ENCODE measurements around the gene POLD3.
A peak's percentile ranks its signal among the peaks of the same experiment; 100 is the strongest.

POLD3 gene

DNA sequence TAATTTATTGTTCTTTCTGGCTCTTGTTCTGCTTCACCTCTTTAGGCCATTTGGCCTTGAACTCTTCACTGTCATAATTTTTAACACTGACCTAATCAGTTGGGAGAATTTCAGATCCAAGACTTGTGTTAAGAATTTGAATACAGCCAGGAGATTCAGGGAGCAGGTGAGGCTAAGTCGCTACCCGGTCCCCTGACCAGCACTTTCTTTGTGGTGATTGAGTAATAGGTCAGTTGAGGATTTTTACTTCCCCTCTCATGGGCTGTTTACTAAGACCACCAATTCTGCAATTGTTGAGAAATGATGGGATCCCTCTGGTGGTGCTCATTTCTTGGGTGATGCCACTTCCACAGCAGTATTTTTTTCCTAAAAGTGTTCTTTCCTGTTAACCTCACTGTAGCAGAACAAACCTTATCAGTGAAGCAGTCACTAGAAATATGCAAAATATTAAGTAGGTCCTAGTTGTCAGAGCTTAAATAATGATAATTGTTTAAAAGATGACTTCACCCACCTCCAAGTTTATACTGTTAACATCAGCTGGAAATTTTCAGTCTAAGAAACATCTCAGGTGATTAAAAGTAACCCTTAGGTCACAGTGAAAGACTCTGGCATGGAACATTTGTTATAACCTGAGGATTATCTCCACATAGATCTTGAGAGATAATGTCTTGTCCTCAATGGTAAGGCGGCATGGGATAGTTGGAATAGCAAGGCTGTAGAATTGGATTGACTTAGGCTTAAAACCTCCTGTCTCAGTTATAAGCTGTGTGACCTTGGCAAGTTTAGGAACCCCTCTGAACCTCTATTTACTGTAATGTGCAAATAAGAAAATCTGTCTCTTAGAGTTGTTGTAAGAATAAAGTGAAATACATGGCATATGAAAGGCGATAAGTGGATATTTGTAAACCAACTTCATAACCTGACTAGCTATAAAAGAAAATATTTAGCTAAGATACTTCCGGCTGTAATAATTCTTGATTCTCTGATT is 41.3 kb downstream of the POLD3 start:
- no peak overlapping the region for H3K4me2 ChIP-seq (ENCODE audit: low read length)
- no peaks in the 10 kb centered on the region for H4K20me1 ChIP-seq (ENCODE audit: insufficient read depth, low read length)
- TF ChIP-seq, protein P1, sequence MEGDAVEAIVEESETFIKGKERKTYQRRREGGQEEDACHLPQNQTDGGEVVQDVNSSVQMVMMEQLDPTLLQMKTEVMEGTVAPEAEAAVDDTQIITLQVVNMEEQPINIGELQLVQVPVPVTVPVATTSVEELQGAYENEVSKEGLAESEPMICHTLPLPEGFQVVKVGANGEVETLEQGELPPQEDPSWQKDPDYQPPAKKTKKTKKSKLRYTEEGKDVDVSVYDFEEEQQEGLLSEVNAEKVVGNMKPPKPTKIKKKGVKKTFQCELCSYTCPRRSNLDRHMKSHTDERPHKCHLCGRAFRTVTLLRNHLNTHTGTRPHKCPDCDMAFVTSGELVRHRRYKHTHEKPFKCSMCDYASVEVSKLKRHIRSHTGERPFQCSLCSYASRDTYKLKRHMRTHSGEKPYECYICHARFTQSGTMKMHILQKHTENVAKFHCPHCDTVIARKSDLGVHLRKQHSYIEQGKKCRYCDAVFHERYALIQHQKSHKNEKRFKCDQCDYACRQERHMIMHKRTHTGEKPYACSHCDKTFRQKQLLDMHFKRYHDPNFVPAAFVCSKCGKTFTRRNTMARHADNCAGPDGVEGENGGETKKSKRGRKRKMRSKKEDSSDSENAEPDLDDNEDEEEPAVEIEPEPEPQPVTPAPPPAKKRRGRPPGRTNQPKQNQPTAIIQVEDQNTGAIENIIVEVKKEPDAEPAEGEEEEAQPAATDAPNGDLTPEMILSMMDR (IDR thresholded peaks at IDR 0.05; ENCODE audit: low read depth, low read length): no peak
- TF ChIP-seq EZH2phosphoT487 (IDR thresholded peaks at IDR 0.05; ENCODE audit: low read depth): no peak
- H3K4me1 ChIP-seq (ENCODE audit: low read length): peaks cover 51% of the 10 kb centered on the region
- H3K9ac ChIP-seq (ENCODE audit: low read length): no peak overlapping the region
- H3K36me3 ChIP-seq (replicated peaks; ENCODE audit: low read depth, low read length): peaks cover 58% of the 10 kb centered on the region
- no peak overlapping the region for H3K4me3 ChIP-seq (ENCODE audit: low read length)
- H2AFZ ChIP-seq (ENCODE audit: low read depth, low read length): no peak overlapping the region
- H3K79me2 ChIP-seq (ENCODE audit: low read length): peaks cover 8% of the 10 kb centered on the region
- no peaks in the 10 kb centered on the region for H3K9me3 ChIP-seq (ENCODE audit: insufficient read depth, low read length)
- H3K27ac ChIP-seq (ENCODE audit: low read length): no peak overlapping the region
- H3K27me3 ChIP-seq (ENCODE audit: low read depth, low read length): no peaks in the 10 kb centered on the region

DNA sequence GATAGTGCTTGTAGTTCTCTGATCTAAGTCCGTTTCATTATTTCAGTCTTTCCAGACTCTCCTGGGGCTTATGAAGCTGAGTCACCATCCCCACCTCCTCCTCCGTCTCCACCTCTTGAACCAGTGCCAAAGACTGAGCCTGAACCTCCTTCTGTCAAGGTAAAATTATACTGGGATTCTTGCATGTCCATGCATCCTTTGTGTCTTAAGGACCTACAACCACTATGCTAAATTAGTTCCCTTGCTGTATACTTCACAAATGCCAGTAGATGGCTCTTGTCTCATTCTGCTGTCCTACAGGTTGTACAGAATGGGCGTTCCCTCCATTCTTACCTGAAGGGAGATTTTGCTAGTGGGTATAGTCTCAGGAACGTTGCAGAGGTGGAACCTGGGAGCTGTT is 42.2 kb downstream of the POLD3 start:
- Histone ChIP-seq H3K27ac (ENCODE audit: low read length) (no peak overlapping the region), H3K4me3 (ENCODE audit: low read length) (no peak overlapping the region), H2AFZ (ENCODE audit: low read depth, low read length) (no peak overlapping the region), H3K4me2 (ENCODE audit: low read length) (no peak overlapping the region), H3K9ac (ENCODE audit: low read length) (no peak overlapping the region), H3K9me3 (ENCODE audit: insufficient read depth, low read length) (no peaks in the 10 kb centered on the region), H3K27me3 (ENCODE audit: low read depth, low read length) (no peaks in the 10 kb centered on the region), H3K4me1 (ENCODE audit: low read length) (peaks cover 42% of the 10 kb centered on the region), H4K20me1 (ENCODE audit: insufficient read depth, low read length) (no peaks in the 10 kb centered on the region), H3K79me2 (ENCODE audit: low read length) (peaks cover 3% of the 10 kb centered on the region; the same call in 1 of the 2 replicates), H3K36me3 (replicated peaks; ENCODE audit: low read depth, low read length) (peaks cover 58% of the 10 kb centered on the region)
- no peak for TF ChIP-seq EZH2phosphoT487 (IDR thresholded peaks at IDR 0.05; ENCODE audit: low read depth)
- TF ChIP-seq, protein P1 (IDR thresholded peaks at IDR 0.05; ENCODE audit: low read depth, low read length): peak; percentile 59

DNA sequence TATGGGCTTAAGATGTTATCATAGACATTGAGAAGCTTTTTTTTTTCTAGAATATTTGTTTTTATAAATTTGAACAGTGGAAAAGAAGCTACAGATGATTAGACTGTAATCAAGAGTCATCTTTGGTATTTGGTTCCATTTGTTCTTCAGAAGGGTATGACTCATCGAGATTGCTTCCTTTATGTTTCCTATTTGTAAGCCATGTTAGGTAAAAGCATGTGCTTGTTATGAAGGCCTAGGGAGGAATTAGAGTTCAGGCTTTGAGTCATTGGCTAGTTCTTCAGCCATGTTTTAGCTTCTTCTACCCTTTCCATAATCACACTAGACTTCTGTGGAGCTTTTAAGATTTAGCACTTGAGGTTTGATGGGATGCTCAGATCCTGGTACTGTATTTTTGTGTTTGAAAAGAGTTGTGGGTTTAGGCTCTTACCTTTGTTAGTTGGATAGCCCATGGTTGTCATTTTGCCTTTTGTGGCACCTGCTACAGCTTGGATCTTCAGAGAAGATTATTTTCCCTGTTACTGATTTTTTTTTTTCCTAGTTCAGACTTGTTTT is 44.3 kb downstream of the POLD3 start:
- Histone ChIP-seq H3K4me3 (ENCODE audit: low read length) (no peak overlapping the region), H4K20me1 (ENCODE audit: insufficient read depth, low read length) (no peaks in the 10 kb centered on the region), H3K4me1 (ENCODE audit: low read length) (peaks cover 21% of the 10 kb centered on the region), H3K9me3 (ENCODE audit: insufficient read depth, low read length) (no peaks in the 10 kb centered on the region), H3K4me2 (ENCODE audit: low read length) (no peak overlapping the region), H3K9ac (ENCODE audit: low read length) (no peak overlapping the region), H3K36me3 (replicated peaks; ENCODE audit: low read depth, low read length) (peaks cover 70% of the 10 kb centered on the region), H3K79me2 (ENCODE audit: low read length) (peaks cover 3% of the 10 kb centered on the region; the same call in 1 of the 2 replicates), H3K27me3 (ENCODE audit: low read depth, low read length) (no peaks in the 10 kb centered on the region), H3K27ac (ENCODE audit: low read length) (no peak overlapping the region), H2AFZ (ENCODE audit: low read depth, low read length) (no peak overlapping the region)
- TF ChIP-seq EZH2phosphoT487 (IDR thresholded peaks at IDR 0.05; ENCODE audit: low read depth): no peak
- TF ChIP-seq, protein P1 (IDR thresholded peaks at IDR 0.05; ENCODE audit: low read depth, low read length): no peak

DNA sequence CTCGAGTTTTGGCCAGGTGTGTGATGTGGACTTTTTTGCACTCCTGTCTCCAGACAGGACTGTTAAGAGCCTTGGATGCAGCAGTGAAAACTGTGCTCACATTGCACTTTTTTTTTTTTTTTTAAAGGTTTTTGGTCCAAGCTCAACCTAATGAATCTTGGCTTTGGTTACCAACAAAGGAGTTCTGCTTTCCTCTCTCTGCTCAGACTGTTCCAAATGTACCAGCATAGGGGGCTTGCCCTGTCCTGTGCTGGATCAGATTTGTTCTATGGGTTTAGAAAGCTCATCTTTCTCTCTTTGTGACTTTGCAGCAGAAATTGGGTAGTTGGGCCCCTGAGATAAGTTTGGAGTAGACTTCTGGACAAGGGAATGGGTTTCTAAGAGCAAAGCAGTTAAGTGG is 45.3 kb downstream of the POLD3 start:
- TF ChIP-seq, protein P1 (IDR thresholded peaks at IDR 0.05; ENCODE audit: low read depth, low read length): no peak
- TF ChIP-seq EZH2phosphoT487 (IDR thresholded peaks at IDR 0.05; ENCODE audit: low read depth): no peak
- Histone ChIP-seq H3K4me3 (ENCODE audit: low read length) (no peak overlapping the region), H3K79me2 (ENCODE audit: low read length) (no peaks in the 10 kb centered on the region), H3K4me1 (ENCODE audit: low read length) (peaks cover 11% of the 10 kb centered on the region), H3K4me2 (ENCODE audit: low read length) (no peak overlapping the region), H3K9ac (ENCODE audit: low read length) (no peak overlapping the region), H3K9me3 (ENCODE audit: insufficient read depth, low read length) (no peaks in the 10 kb centered on the region), H2AFZ (ENCODE audit: low read depth, low read length) (no peak overlapping the region), H3K36me3 (replicated peaks; ENCODE audit: low read depth, low read length) (peaks cover 74% of the 10 kb centered on the region), H3K27ac (ENCODE audit: low read length) (no peak overlapping the region), H3K27me3 (ENCODE audit: low read depth, low read length) (no peaks in the 10 kb centered on the region), H4K20me1 (ENCODE audit: insufficient read depth, low read length) (no peaks in the 10 kb centered on the region)
